Calu3 (cell line): ENCODE data around the gene LRRC45. TPM values are rescaled to one million over a fixed set of nuclear protein-coding genes. Genes with fewer than 3 reads are reported as not detected.

Source experiments
- BruUV-seq: library from RNA; stranded (reverse); fragments of 400-500 nt; replicated peaks from 2 replicates; lab custom pipeline; 2021; lab: Mats Ljungman, UMichigan
- CTCF ChIA-PET: fragments of 300-600 bp; sonication (Branson Sonifier 250); formaldehyde crosslinking; loops from one replicate; lab custom pipeline; 2022; ENCODE audit warnings: antibody characterized with exemption; lab: Charles Lee
- DNase-seq: peaks from one replicate; pipeline ENCODE4 v3.0.0; 2022
- H3K27ac Mint-ChIP-seq: one replicate; pipeline ENCODE4 v1.8.0; 2022; ENCODE audit warnings: mixed read lengths; ENCODE audit not compliant: unreplicated experiment
- H3K27me3 Mint-ChIP-seq: one replicate; pipeline ENCODE4 v1.8.0; 2022; ENCODE audit warnings: mixed read lengths; ENCODE audit not compliant: unreplicated experiment
- H3K36me3 Mint-ChIP-seq: one replicate; pipeline ENCODE4 v1.8.0; 2022; ENCODE audit warnings: mild to moderate bottlenecking, moderate library complexity, mixed read lengths; ENCODE audit not compliant: insufficient read depth, unreplicated experiment
- H3K4me1 Mint-ChIP-seq: one replicate; pipeline ENCODE4 v1.8.0; 2022; ENCODE audit warnings: mild to moderate bottlenecking, low read depth, mixed read lengths; ENCODE audit not compliant: unreplicated experiment
- H3K4me3 Mint-ChIP-seq: one replicate; pipeline ENCODE4 v1.8.0; 2022; ENCODE audit warnings: mild to moderate bottlenecking, low read depth, moderate library complexity, mixed read lengths; ENCODE audit not compliant: unreplicated experiment
- H3K9me3 Mint-ChIP-seq: one replicate; pipeline ENCODE4 v1.8.0; 2022; ENCODE audit warnings: low read depth, mixed read lengths; ENCODE audit not compliant: unreplicated experiment
- CTCF ChIP-seq: fragments of 200-600 bp; IDR thresholded peaks from one replicate; pipeline ENCODE4 v1.8.0; 2022; ENCODE audit warnings: antibody characterized with exemption; ENCODE audit not compliant: unreplicated experiment
- intact Hi-C: fragments of 100-400 bp; cut with micrococcal nuclease; formaldehyde crosslinking; loops from one replicate; pipeline ENCODE4 v1.10.0; 2022; ENCODE audit not compliant: unreplicated experiment
- total RNA-seq: library from RNA; stranded (reverse); gene quantifications from 2 replicates; pipeline ENCODE4 v1.2.3, GENCODE V29; 2022

Gene LRRC45
- total RNA-seq, 1 experiment from 2014 or later, result 32.6 TPM

DNA sequence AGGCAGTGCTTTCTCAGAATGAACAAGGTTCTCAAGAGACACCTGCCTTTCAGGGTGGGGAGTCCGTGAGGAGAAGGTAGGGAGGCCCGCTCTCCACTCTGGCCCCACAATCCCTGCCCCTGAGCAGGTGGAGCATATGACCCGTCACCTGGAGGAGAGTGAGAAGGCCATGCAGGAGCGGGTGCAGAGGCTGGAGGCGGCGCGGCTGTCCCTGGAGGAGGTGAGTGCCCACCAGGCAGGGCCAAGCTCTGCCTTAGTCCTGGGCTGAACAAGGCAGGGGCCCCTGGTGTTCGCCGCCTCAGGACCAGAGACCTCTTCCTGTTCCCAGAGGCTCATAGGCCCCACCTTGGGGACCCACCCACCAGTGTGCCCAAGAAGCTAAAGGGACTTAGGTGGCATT lies 5.9 kb downstream of the LRRC45 start:
- intact Hi-C loops, result no loop called here
- BruUV-seq, result no TSS peak
- no peak for TF ChIP-seq CTCF

DNA sequence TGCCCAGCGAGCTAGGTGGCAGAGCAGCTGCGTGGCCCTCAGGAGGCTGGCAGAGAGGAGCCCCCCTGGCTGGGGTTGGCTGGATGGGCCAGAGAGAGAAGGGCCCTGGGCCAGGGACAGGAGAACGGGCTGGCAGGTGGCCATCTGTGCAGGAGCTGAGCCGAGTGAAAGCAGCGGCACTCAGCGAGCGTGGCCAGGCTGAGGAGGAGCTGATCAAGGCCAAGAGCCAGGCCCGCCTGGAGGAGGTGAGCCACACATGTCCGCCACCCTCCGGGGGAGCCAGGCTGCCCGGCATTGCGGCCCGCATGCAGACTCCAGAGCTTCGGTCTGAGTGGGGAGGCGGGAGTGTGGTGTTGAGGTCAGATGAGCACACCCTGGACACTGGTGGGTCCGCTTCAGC lies 6.3 kb downstream of the LRRC45 start:
- no peak for TF ChIP-seq CTCF
- no peak overlapping the region for H3K4me3 Mint-ChIP-seq
- no peak overlapping the region for H3K27ac Mint-ChIP-seq
- no peaks in the 10 kb centered on the region for H3K4me1 Mint-ChIP-seq
- intact Hi-C loops, result no loop called here
- peaks cover 26% of the 10 kb centered on the region for H3K36me3 Mint-ChIP-seq
- no peaks in the 10 kb centered on the region for H3K9me3 Mint-ChIP-seq
- CTCF ChIA-PET, result no interaction called here
- no peaks in the 10 kb centered on the region for H3K27me3 Mint-ChIP-seq
- no peak for DNase-seq
- BruUV-seq, result no TSS peak

More for the DNA sequence above, 5.9 kb downstream of the LRRC45 start:
- no peak for DNase-seq
- Mint-ChIP-seq H3K4me3 (no peak overlapping the region), H3K27me3 (no peaks in the 10 kb centered on the region), H3K36me3 (peaks cover 29% of the 10 kb centered on the region), H3K27ac (no peak overlapping the region), H3K4me1 (no peaks in the 10 kb centered on the region), H3K9me3 (no peaks in the 10 kb centered on the region)
- CTCF ChIA-PET, result no interaction called here

GRCh38 chr17:82029990-82030469 lies 6.9 kb downstream of the LRRC45 start:
- Mint-ChIP-seq H3K27ac (no peak overlapping the region), H3K4me1 (no peaks in the 10 kb centered on the region), H3K36me3 (peaks cover 26% of the 10 kb centered on the region), H3K27me3 (no peaks in the 10 kb centered on the region), H3K4me3 (peak overlapping the region; percentile 32), H3K9me3 (no peaks in the 10 kb centered on the region)
- intact Hi-C loops, result no loop called here
- no TSS peak for BruUV-seq
- no peak for DNase-seq
- no peak for TF ChIP-seq CTCF
- CTCF ChIA-PET, result no interaction called here

GRCh38 chr17:82030470-82031302 lies 7.6 kb downstream of the LRRC45 start:
- no TSS peak for BruUV-seq
- CTCF ChIA-PET, result no interaction called here

More at GRCh38 chr17:82030470-82031302, 7.6 kb downstream of the LRRC45 start:
- Mint-ChIP-seq H3K4me1 (no peaks in the 10 kb centered on the region), H3K36me3 (peaks cover 27% of the 10 kb centered on the region), H3K4me3 (peak overlapping the region; percentile 32), H3K9me3 (no peaks in the 10 kb centered on the region), H3K27me3 (no peaks in the 10 kb centered on the region), H3K27ac (no peak overlapping the region)
- DNase-seq, result no peak
- peak; percentile 16 for TF ChIP-seq CTCF
- intact Hi-C loops, result no loop called here
